Stimulated activated CD4-positive, alpha-beta T cell treated with anti-CD3 and anti-CD28 coated beads, Interleukin-4, amount 100 ng/mL, for 24 hours (primary cell): ENCODE measurements around the gene AFAP1.
A peak's percentile ranks its signal among the peaks of the same experiment; 100 is the strongest.

Experiments
- DNase-seq: peaks from one replicate; pipeline ENCODE4 v3.0.0-alpha.2; 2020

AFAP1 gene

DNA sequence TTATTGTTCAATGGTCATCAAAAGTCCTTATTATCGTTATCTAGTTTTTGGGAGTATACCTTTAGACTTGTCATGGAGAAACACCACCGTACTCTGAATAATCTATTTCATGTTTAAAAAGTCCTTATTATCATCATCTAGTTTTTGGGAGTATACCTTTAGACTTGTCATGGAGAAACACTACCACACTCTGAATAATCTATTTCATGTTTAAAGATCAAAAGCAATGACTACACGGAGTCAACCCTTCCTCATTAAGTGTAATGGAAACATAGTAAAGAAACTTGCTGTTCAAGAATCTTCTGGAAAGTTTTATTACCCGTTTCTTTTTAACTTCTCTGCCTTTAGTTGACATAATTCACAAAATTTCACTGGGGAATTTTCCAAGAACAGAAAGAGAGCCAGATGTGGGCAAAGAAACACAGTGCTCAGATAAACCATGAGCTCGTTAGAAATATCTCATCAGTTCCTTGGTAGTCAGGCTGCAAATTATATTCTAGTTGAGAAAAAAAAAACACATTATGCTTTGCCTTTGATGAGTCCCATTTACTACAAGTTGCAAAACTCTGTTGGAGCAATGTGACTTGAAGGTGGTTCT is 158.8 kb downstream of the AFAP1 start:
- no peak for DNase-seq

DNA sequence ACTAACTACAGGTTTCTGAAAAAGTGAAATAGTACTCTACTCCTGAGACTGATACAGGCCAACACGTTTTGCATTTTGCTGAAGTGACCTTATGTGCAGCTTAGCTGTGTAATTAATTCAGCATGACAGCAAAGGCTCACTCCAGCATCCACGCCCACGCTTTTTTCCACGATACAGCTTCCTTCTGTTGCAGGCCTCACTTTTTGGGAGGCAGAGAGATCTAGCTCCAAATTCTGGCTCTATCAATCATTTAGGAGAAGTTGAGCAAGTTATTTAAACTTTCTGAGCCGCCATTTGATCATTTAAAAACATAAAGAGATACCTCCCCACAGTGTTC is 160.3 kb downstream of the AFAP1 start:
- no peak for DNase-seq

DNA sequence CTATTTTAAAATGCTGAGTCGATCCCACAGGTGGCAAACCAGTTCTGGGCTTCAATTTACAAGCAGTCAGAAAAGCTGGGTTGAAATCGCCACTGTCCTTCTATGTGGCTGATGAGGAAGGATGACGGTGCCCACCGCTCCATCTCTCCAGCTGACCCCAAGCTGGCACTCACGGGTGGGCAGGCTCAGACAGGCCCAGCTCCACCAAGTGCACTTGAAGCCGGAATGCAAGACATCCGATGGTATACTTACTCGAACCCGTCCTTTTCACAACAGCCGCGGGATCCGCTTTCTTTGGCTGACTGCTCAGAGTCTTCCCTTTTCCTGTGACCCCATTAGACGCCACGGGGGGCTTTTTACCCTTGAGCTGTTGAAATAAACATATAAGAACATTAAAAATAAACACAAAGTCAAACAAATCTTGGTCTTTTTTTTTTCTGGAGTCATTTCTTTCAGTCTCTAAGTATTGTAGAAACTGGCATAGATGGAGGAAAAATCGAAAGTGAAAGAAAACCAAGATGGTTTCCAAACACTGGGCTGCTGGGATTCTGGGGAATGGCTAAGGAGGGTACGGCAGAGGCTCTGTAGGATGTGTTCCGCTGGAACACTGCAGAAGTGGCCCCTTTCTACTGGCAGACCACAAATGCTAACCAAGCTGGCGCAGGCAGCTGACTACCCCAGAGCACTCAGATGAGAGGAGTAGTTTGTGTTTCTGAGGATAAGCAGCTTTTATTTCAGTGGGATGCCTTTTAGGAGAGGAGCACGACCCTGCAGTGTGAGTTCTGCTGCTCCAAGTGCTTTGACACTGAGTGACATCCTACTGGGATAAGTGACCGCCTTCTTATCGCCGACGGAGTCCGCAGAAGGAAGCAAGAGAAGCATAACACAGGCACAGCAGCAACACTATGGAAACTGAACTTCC is 160.9 kb downstream of the AFAP1 start:
- DNase-seq = no peak

DNA sequence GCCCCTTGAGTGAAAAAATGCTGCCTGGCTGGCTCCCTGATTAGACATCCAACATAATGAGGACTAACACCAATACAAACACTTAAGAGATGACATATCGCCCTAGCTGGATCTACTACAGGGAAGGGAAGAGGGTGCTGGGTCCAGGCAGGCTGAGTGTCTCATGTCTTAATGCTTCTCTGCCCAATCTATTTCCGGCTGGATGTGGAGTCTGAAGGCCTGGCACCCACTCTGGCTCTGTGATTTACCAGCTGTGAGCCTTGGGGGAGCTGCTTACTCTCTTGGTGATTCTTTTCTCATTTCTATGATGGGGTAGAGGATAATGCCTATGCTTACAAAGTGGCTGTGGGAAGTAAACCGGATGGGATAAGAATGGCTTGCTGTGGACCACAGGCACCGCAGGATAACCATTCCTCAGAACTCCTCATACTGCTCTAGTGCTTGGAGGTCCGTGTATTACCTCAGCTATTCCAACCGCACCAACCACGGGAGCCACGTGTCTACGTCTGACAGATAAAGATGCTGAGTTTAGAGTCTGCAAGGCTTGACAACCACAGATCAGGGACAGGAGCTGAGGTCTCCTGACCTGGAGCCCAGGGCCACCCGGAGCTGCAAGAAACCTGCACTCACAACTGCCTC is 161.7 kb downstream of the AFAP1 start:
- DNase-seq = no peak

DNA sequence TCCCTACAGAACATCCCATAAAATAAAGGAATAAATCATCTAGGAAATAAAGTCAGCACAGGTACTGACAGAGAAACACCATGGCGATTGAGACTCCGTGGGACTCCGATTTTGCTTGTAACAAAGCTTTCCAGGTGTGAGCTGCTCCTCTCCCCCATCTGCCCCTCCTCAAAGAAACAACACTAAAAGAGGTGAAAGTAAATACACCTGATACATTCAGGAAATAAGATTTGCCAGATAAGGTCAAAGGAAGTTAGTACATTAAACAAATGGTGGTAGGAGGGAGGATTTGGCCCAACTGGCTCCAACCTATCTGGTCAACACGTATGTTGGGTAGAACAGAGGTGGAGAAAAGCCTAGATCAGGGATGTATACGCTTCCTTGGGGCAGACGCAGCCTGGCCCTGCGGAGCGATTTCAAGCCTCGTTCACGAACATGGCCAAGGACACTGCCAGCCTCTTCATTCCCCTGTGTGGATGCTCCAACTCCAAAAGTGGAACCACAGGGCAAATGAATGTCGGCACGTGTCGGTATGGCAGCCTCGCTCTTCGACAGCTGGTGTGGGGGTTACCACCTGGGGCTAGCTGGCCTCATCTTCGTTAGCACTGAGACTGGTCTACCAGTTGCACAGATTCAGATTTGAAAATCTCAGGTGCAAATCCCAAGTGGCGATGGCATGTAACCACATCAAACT is 162.5 kb downstream of the AFAP1 start:
- no peak for DNase-seq

DNA sequence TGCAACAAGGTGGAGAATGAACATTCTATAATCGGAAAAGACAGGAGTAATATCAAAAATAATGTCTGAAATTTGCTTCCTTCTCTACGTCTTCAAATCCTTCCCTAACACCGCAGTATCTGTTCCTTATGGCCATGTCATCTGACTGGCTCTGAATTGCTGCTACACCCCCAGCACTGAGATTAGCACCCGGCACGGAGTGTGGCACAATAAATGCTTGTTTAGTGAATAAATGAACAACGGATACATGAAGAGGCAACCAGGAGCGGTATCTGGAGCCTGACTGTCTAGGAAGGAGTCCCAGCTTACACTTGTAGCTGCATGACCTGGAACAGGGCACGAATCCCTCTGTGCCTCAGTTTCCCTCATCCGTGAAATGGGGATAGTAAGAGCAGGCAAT is 164.3 kb downstream of the AFAP1 start:
- DNase-seq = no peak

DNA sequence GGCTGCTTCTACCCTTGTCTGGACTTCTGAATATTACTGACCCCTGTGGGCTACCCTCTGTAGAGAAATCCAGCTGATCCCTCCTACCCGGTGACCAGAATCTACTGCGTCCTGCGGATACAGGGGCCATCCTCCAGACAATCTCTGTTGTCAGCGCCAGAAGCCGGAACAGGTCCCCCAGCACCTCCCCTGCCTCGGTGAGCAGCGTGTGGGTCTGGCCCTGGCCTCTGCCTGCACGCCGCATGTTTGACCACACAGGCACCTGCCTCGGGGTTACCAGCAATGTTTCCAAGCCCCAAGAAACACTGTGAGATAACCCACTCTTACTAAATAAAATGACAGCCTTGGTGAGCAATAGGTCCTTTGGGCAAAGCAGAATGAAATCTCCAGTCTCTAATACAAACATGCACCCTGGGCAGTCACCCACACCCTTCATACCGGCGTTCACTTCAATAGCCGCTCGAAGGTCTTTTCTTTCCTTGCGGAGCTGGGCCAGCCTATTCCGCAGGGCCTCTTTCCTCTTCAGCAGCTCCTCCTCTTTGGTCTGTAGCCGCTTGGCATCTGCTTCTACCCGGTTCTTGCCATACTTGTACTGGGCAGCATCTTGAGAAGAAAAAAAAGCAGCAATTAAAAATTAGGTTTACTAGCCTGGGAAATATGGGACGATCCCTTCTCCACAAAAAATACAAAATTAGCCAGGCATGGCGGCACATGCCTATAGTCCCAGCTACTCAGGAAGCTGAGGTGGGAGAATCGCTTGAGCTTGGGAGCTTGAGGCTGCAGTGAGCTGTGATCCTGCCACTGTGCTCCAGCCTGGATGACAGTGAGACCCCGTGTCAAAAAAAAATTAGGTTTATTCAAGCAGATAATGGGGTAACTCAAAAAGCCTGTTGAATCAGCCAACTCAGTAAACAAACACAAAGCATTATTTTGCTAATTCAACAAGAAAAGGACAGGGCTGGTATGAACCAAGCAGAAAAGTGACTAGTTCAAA is 165.1 kb downstream of the AFAP1 start:
- DNase-seq = no peak

DNA sequence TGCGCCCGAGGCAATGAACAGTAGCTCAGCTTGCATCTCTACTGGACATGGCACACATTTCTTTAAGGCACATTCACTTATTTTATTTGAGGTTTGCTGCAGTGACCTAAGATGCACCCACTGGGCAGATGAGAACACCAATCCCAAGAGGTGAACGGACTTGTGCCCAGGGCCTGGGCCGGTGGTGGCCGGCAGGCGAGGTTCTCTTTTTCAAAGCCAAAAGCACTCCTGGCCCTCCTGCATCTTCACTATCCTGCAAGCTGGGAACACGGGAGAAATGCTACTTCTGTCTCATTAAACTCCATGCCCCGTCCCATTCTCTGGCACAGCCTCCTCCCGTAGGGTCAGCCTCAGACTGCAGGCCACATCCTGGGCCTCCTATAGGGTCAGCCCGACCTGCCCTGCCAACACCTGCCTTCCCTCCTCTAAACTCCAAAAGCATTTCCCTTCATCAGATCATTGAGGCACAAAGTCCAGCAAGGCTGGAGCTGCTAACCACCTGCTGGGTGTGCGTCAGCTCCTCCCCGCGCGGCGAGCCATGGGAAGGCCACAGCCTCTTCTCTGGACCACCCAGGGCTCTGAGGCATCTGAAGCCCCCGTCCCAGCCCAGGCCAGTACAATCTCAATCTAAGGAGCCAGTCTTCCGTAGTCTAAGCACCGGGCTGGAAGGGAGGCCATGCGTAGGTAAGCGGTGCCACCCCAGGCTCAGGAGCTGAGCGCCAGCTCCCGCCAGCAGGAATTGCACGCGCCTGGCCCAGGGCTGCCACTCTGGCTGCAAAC is 166.1 kb downstream of the AFAP1 start:
- no peak for DNase-seq

DNA sequence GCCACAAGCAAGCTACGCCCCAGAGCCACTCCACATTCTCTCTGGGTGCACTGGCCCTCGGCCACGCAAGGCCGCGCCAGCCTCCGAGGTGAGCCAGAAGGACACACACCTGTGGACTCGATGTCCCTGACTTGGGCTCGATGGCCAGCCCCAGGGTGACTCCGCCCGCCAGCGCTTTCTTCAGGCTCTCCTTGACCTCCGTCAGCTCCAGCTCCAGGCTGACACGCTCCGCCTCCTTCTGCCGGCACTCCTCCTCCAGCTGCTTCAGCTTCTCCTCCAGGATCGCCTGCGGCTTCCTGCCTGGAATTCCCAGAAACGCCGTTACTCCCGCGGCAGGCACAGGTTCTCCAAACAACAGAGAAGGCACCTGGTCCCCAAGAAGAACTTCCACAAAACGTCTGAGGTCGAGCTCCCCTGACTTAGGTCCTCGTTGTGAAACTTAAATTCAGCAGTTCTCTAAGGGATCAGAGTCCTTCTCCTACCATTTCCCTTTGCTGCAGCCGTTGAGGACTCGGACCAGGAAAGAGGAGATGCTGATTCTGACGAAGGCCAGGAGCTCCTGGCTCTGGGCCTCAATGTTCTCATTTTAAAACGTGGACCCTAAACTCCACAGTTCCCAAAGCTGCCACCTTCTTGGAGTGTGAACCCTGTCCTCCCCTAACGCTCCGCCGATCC is 166.8 kb downstream of the AFAP1 start:
- DNase-seq = no peak

DNA sequence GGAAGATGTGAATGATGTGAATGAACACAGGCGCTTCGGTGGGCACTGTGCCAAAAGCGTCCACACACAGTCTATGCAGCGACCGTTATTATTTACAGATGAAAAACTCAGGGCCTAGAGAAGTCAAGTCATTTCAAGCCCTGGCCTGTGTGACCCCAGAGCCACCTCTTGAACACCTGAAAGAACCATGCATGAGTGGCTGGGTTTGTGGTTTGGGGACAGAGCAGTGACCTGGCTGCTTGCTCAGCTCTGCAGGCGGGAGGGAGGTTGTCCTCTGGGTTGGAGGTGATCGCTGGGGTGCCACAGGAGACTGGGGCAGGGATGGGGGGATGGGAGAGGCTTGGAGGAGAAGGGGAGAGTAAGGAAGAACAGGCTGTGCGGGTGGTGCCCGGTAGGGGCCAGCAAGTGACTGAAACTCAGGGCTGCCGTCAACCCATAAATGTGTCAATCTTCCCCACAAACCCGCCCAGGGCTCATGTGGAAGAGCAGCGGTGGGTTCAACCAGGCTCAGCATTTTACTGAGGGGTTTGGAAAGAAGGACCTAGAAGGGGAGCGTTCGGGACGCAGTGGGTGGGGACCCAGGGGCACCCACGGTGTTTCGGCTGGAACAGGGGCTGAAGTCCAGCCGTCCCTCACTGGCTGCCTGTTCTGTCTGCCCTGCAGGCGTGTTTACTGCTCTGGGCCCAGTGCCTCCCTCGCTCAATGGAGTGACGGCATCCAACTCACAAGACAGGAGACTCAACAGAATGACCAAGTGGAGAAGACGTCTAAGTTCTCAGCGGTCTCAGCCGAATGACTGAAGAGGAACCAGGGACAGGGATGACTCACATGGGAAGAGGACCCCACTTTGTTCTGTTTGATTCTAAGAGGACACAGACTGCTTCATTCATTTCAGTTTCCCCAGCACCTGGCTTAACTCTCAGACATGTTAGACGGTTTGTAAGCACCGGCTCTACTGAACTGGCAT is 167.8 kb downstream of the AFAP1 start:
- no peak for DNase-seq

DNA sequence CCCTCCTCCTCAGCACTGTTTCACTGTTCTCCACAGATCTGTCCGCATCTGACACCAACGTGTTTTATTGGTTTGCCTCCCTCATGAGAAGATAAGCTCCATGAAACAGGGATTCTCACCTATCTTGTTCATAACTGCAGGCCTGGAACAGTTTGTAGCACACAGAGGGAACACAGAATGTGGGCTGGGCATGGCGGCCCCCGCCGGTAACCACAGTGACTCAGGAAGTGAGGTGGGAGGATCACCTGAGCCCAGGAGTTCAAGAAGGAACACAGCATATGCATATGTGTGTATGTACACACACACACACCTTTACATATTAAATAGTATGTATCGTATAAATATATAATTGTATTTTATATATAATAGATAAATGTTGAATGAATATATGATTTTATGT is 168.6 kb downstream of the AFAP1 start:
- peak; percentile 50 for DNase-seq

DNA sequence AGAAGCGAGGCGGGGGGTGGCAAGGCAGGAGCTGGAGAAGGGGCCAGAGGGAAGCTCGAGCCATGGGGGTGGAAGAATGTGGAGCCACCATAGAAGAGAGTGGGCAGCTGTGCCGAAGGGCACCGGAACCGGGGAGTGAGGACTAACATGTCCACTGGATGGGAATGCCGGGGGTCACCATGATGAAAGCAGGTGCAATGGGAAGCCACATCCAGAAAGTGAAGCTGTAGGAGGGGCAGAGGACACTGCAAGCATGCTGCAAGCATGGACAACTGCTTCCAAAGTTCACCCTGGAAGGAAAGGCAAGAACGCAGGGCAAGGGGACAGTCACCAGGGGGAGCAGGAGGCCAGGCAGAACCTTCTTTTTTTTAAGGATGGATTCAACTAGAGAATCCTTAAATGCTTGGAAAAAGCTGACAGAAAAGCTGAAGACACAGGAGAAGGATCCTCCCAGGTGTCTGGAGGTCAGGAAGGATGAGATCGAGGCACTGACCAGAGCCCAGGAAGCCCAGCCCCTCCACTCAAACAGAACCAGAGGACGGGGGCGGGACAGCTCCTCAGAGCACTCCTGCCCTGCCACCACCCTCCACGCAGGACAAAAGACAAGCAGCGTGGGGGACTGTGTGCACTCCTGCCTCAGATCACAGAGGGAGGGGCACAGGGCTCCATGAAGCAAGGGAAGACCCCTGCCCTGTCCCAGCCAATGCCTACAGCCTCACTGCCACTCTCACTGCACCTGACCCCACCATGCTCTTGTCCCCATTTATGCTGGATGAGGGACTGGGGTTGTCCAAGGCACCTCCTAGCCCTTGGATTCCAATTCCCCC is 169.2 kb downstream of the AFAP1 start:
- no peak for DNase-seq

DNA sequence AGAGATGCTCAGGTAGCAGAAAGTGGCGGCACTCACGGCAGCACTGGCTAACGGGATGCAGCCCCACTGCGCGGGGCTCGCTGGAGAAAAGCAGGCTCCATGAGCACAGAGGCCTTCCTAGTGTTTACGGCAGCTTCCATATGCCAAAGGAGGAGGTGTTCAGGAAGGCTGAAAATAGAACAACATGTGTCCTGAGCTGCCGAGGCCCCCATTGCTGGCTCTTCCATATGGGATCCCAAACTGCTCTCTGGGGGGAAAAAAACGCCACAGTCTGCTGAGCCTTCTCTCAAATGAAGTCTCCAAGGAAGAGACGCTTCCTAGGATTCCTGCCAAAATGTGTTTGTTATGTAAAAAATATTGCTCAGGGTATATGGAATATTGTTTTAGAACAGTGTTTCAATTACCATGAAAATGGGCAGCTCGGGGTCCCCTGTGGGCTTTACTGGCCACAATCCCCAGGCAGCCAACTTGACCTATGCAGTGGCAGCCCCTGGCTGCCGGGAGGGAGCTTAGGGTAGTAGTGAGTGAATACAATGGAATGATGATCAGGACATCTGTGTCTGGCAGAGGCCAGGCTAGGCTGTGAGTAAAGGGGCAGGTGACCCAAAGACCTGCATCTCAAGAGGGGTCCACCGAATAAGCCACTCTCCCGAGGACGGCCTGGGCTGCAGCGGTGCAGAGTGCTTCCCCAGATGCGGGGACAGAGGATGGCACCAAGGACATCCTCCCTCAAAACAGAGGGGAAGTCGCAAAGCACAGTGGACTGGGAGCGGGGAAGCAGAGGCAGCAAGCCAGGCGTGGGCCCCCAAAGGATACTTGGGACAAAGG is 170.1 kb downstream of the AFAP1 start:
- DNase-seq = no peak

DNA sequence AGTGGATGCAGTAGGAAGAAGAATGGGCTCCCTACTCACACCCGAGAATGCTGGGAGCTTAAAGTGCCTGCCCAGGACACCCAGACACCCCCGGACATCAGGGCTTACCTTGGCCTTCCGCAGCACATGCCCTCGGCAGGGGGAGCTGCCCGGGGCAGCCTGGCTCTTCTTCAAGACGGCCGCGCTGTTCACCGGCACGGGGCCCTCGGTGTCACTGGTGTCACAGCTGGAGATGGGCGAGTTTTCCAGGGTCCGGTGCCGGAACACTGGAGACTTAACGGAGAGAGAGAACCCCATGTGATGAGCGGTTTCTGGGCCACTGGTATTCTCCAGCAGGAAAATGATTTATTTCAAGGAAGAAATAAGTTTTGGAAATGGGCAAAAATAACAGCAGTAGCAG is 170.9 kb downstream of the AFAP1 start:
- no peak for DNase-seq

DNA sequence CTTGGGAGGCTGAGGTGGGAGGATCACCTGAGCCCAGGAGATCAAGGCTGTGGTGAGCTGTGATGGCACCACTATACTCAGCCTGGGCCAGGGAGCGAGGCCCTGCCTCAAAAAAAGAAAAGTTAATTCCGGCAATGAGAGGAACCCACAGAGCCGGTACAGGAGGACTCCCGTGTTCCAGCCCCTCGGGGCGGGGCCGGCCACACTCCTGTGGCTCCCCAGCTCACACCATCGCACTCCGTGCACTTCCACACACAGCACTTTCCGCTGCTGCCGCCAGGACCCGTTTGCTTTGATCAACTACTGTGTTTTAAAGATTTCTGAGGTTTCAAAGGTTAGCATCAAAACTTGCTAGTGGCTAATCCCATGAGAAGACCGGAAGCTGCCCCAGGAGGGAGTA is 171.7 kb downstream of the AFAP1 start:
- DNase-seq = no peak

DNA sequence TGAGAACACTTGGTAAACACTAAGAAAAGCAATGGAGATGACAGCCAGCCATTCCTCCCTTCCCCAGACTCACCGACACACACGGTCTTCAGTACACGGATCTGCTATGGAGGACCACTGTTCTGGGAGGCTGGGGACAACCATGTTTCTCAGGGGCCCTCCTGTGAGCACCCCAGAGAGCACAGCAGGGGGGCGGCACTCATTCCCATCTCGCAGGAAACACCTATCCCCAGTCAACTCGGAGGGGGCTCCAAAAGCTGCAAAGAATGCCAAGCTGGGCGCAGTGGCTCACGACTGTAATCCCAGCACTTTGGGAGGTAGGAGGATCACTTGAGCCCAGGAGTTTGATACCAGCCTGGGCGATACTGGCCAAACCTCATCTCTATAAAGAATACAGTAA is 172.1 kb downstream of the AFAP1 start:
- DNase-seq = no peak

DNA sequence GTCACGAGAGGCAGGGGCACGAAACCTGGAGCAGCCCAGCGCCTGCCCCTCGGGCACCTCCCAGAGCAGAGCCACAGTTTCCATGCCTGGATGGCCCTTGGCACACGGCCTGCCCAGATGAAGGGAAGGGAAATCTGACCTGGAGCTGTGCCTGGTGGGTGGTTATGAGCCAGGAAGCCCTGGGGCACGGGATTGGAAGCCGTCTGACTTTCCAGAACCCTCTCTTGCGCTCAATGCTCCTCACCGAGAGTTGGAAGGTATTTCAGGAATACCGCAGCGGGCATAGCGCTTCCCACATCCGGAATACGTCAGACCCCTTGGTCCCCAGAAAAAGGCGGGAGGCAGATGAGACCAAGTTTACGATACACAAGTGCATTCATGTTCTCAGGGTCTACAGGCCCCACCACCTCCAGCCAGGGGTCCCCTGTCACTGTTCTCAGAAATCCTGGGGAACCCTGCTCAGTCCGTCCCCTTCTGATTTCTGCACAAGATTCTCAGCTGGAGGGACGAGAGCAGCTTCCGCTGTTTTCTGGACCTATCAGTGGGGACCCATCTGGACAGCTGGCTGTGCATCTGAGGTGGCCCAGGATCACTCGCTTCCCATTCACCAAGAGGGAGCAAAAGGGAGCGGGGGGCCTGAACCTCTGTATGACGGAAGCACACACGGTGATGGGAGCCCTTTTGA is 172.9 kb downstream of the AFAP1 start:
- DNase-seq = no peak
